ENCODE results near the gene PADI4. TPM values are rescaled to one million over a fixed set of nuclear protein-coding genes. Genes with fewer than 3 reads are reported as not detected.

Gene PADI4
- total RNA-seq, 2 donors from 2014 or later: not detected

GRCh38 chr1:17306407-17306806 is 1.6 kb upstream of the PADI4 start:
- Histone ChIP-seq H3K4me1 (replicated peaks) (no peaks in the 10 kb centered on the region), H3K4me3 (no peak overlapping the region), H3K36me3 (no peaks in the 10 kb centered on the region), H3K9me3 (no peaks in the 10 kb centered on the region), H3K27ac (no peak overlapping the region), H3K27me3 (replicated peaks; ENCODE audit: insufficient read depth) (no peaks in the 10 kb centered on the region)
- intact Hi-C loops (cut with DNase I): no loop called here
- WGBS: 72% methylated on average over 6 of the region's 6 CpGs
- TF ChIP-seq CTCF (IDR thresholded peaks at IDR 0.05) (no peak), POLR2A (IDR thresholded peaks at IDR 0.05) (no peak), POLR2AphosphoS5 (IDR thresholded peaks at IDR 0.05) (no peak)
- no peak for DNase-seq (ENCODE audit: low spot score)

- Histone ChIP-seq H3K4me1 (replicated peaks) (no peaks in the 10 kb centered on the region), H3K27ac (no peak overlapping the region), H3K9me3 (no peaks in the 10 kb centered on the region), H3K4me3 (no peak overlapping the region), H3K36me3 (no peaks in the 10 kb centered on the region), H3K27me3 (replicated peaks; ENCODE audit: insufficient read depth) (no peaks in the 10 kb centered on the region)
- no peak for DNase-seq (ENCODE audit: low spot score)
- TF ChIP-seq POLR2AphosphoS5 (IDR thresholded peaks at IDR 0.05) (no peak), CTCF (IDR thresholded peaks at IDR 0.05) (no peak)
- intact Hi-C loops (cut with DNase I): no loop called here
- WGBS: 19% methylated on average over 6 of the region's 6 CpGs
Observed at GRCh38 chr1:17306921-17307320, 1.1 kb upstream of the PADI4 start.

GRCh38 chr1:17307329-17307728 is 668 bp upstream of the PADI4 start:
- H3K36me3 ChIP-seq: no peaks in the 10 kb centered on the region
- no peak for DNase-seq (ENCODE audit: low spot score)
- no peaks in the 10 kb centered on the region for H3K27me3 ChIP-seq (replicated peaks; ENCODE audit: insufficient read depth)
- intact Hi-C loops (cut with DNase I): no loop called here
- no peaks in the 10 kb centered on the region for H3K9me3 ChIP-seq
- no peak overlapping the region for H3K4me3 ChIP-seq
- H3K4me1 ChIP-seq (replicated peaks): no peaks in the 10 kb centered on the region
- TF ChIP-seq CTCF (IDR thresholded peaks at IDR 0.05) (no peak), POLR2A (IDR thresholded peaks at IDR 0.05) (no peak), POLR2AphosphoS5 (IDR thresholded peaks at IDR 0.05) (no peak)
- WGBS: 85% methylated on average over 6 of the region's 6 CpGs
- H3K27ac ChIP-seq: no peak overlapping the region

- Histone ChIP-seq H3K27me3 (replicated peaks; ENCODE audit: insufficient read depth) (no peaks in the 10 kb centered on the region), H3K9me3 (no peaks in the 10 kb centered on the region), H3K4me3 (no peak overlapping the region), H3K27ac (no peak overlapping the region), H3K36me3 (no peaks in the 10 kb centered on the region), H3K4me1 (replicated peaks) (no peaks in the 10 kb centered on the region)
- 76% methylated on average over 5 of the region's 6 CpGs for WGBS
- DNase-seq (ENCODE audit: low spot score): no peak
- intact Hi-C loops (cut with DNase I): no loop called here
- TF ChIP-seq POLR2A (IDR thresholded peaks at IDR 0.05) (no peak), POLR2AphosphoS5 (IDR thresholded peaks at IDR 0.05) (no peak), CTCF (IDR thresholded peaks at IDR 0.05) (no peak)
Observed at GRCh38 chr1:17308593-17308992, 596 bp downstream of the PADI4 start.

GRCh38 chr1:17309426-17310067 is 1.6 kb downstream of the PADI4 start:
- Histone ChIP-seq H3K4me1 (replicated peaks) (no peaks in the 10 kb centered on the region), H3K36me3 (no peaks in the 10 kb centered on the region), H3K9me3 (no peaks in the 10 kb centered on the region), H3K4me3 (no peak overlapping the region), H3K27me3 (replicated peaks; ENCODE audit: insufficient read depth) (no peaks in the 10 kb centered on the region), H3K27ac (no peak overlapping the region)
- no peak for DNase-seq (ENCODE audit: low spot score)
- TF ChIP-seq CTCF (IDR thresholded peaks at IDR 0.05): no peak
- no peak for TF ChIP-seq POLR2A (IDR thresholded peaks at IDR 0.05)
- TF ChIP-seq POLR2AphosphoS5 (IDR thresholded peaks at IDR 0.05): no peak
- intact Hi-C loops (cut with DNase I): no loop called here
- WGBS: 59% methylated on average over 8 of the region's 8 CpGs

Data from prostate gland (tissue), 2 donors.